Measurements from ENCODE around the gene EEF1A2.
A peak's percentile ranks its signal among the peaks of the same experiment; 100 is the strongest.

Gene EEF1A2

DNA sequence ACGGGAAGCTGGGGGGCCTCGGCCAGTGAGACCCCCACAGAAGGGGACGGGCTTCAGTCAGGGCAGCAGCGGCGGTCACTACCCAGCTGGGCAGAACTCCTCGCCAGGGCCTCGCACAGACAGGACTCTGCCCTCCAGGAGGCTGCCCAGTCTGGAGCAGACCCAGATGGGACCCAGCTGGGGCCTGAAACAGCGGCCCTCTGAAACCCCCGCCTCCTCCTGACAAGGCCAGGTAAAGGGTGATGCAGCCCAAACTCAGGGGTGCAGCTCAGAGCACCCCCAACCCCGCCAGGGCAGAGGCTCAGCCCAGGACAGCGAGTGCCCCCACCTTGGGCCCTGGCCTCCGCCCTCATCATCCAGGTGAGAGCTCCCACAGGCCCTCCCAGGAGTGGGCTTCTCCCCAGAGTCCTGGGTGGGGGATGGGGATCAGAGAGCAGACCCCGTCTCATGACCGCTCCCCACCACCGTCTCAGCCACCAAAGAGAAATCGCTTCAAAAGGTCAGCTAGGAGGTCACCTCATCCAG, 2.2 kb downstream of the EEF1A2 start:
- in situ Hi-C loops (cut with HindIII; ENCODE audit: low sequenced_read_pairs) = no loop called here
- no peak overlapping the region for H3K4me3 ChIP-seq (ENCODE audit: low read depth, low read length)
- TF ChIP-seq, protein P1, sequence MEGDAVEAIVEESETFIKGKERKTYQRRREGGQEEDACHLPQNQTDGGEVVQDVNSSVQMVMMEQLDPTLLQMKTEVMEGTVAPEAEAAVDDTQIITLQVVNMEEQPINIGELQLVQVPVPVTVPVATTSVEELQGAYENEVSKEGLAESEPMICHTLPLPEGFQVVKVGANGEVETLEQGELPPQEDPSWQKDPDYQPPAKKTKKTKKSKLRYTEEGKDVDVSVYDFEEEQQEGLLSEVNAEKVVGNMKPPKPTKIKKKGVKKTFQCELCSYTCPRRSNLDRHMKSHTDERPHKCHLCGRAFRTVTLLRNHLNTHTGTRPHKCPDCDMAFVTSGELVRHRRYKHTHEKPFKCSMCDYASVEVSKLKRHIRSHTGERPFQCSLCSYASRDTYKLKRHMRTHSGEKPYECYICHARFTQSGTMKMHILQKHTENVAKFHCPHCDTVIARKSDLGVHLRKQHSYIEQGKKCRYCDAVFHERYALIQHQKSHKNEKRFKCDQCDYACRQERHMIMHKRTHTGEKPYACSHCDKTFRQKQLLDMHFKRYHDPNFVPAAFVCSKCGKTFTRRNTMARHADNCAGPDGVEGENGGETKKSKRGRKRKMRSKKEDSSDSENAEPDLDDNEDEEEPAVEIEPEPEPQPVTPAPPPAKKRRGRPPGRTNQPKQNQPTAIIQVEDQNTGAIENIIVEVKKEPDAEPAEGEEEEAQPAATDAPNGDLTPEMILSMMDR (IDR thresholded peaks at IDR 0.05; ENCODE audit: low read depth, low read length) = no peak
- no peak for DNase-seq (ENCODE audit: low read depth, low spot score)

- TF ChIP-seq, protein P1 (IDR thresholded peaks at IDR 0.05; ENCODE audit: low read depth, low read length) = peak; percentile 95
- DNase-seq (ENCODE audit: low read depth, low spot score) = peak; percentile 29
- H3K4me3 ChIP-seq (ENCODE audit: low read depth, low read length) = no peak overlapping the region
- in situ Hi-C loops (cut with HindIII; ENCODE audit: low sequenced_read_pairs) = no loop called here
These were observed 2.9 kb downstream of the EEF1A2 start for GRCh38 chr20:63495741-63496595.

DNA sequence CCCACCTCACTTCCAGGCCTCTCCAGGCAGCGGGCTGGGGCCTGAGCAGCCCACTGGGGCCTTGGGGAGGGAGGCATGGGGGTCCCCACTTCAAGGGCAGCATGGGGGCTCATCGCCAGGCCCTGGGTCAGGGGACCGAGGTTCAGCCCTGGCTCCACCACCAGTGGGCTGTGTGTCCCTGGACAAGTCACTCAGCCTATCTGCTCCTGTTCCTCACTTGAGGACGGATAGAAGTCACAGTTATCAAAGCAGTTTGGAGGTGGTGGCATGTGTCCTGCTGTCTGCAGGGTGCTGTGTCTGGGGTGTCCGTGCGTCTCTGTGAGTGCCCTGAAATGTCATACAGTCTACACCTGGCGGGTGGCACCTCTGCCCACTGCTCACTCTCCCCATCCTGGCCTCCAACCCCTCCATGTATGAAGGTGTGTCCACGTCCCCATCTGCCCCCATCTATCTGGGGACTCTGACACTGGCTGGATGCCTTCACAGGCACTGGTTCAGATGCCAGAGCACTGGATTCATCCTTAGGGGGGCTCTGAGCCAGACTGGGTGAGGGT, 3.6 kb downstream of the EEF1A2 start:
- TF ChIP-seq, protein P1 (IDR thresholded peaks at IDR 0.05; ENCODE audit: low read depth, low read length) = no peak
- DNase-seq (ENCODE audit: low read depth, low spot score) = no peak
- in situ Hi-C loops (cut with HindIII; ENCODE audit: low sequenced_read_pairs) = no loop called here
- H3K4me3 ChIP-seq (ENCODE audit: low read depth, low read length) = no peak overlapping the region

- TF ChIP-seq, protein P1 (IDR thresholded peaks at IDR 0.05; ENCODE audit: low read depth, low read length) = no peak
- H3K4me3 ChIP-seq (ENCODE audit: low read depth, low read length) = no peak overlapping the region
- in situ Hi-C loops (cut with HindIII; ENCODE audit: low sequenced_read_pairs) = no loop called here
- no peak for DNase-seq (ENCODE audit: low read depth, low spot score)
These were observed 4.3 kb downstream of the EEF1A2 start for GRCh38 chr20:63494420-63495166.

DNA sequence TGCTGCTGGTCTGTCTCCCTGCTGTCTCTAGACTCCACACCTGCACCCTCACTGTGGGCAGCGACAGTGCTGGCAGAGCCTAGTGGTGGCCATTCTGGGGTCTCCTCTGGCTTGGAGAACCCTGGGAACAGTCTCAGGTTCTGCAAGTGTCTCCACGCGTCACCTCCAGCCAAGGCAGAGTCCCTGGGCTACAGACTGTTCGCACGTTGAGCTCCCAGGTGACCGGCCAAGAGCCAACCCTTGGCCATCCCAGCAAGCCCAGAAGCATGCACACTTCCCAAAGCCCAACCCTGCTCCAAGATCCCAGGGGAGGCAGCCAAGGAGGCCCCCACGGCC, 4.8 kb downstream of the EEF1A2 start:
- no peak overlapping the region for H3K4me3 ChIP-seq (ENCODE audit: low read depth, low read length)
- in situ Hi-C loops (cut with HindIII; ENCODE audit: low sequenced_read_pairs) = no loop called here
- TF ChIP-seq, protein P1 (IDR thresholded peaks at IDR 0.05; ENCODE audit: low read depth, low read length) = no peak
- no peak for DNase-seq (ENCODE audit: low read depth, low spot score)

GRCh38 chr20:63493563-63494020, 5.3 kb downstream of the EEF1A2 start:
- TF ChIP-seq, protein P1 (IDR thresholded peaks at IDR 0.05; ENCODE audit: low read depth, low read length) = no peak
- in situ Hi-C loops (cut with HindIII; ENCODE audit: low sequenced_read_pairs) = no loop called here
- no peak for DNase-seq (ENCODE audit: low read depth, low spot score)
- no peak overlapping the region for H3K4me3 ChIP-seq (ENCODE audit: low read depth, low read length)
